ENCODE data around the gene TRIP13. TPM values are rescaled to one million over a fixed set of nuclear protein-coding genes. Genes with fewer than 3 reads are reported as not detected.

Gene TRIP13
- total RNA-seq, 1 donor: 4.0 TPM

GRCh38 chr5:946720-947625 lies 54.3 kb downstream of the TRIP13 start:
- no peaks in the 10 kb centered on the region for H3K4me1 ChIP-seq (ENCODE audit: insufficient read depth, low read length)
- no peaks in the 10 kb centered on the region for H3K36me3 ChIP-seq (ENCODE audit: insufficient read depth, low read length)
- no peak for DNase-seq (ENCODE audit: insufficient read length, low spot score, missing footprints)
- H3K27ac ChIP-seq (ENCODE audit: low read depth, low read length): no peak overlapping the region
- H3K27me3 ChIP-seq (ENCODE audit: insufficient read depth, low read length): peaks cover 76% of the 10 kb centered on the region
- H4K20me1 ChIP-seq (ENCODE audit: insufficient read depth, low read length): no peaks in the 10 kb centered on the region
- no peak overlapping the region for H3K4me3 ChIP-seq (ENCODE audit: insufficient read depth, low read length)
- no peak overlapping the region for H3K4me2 ChIP-seq (ENCODE audit: insufficient read depth, low read length)
- no peaks in the 10 kb centered on the region for H3K79me2 ChIP-seq (ENCODE audit: insufficient read depth, low read length)
- peaks cover 12% of the 10 kb centered on the region for H3K9me3 ChIP-seq (ENCODE audit: low read depth, low read length)
- TF ChIP-seq, protein P1, sequence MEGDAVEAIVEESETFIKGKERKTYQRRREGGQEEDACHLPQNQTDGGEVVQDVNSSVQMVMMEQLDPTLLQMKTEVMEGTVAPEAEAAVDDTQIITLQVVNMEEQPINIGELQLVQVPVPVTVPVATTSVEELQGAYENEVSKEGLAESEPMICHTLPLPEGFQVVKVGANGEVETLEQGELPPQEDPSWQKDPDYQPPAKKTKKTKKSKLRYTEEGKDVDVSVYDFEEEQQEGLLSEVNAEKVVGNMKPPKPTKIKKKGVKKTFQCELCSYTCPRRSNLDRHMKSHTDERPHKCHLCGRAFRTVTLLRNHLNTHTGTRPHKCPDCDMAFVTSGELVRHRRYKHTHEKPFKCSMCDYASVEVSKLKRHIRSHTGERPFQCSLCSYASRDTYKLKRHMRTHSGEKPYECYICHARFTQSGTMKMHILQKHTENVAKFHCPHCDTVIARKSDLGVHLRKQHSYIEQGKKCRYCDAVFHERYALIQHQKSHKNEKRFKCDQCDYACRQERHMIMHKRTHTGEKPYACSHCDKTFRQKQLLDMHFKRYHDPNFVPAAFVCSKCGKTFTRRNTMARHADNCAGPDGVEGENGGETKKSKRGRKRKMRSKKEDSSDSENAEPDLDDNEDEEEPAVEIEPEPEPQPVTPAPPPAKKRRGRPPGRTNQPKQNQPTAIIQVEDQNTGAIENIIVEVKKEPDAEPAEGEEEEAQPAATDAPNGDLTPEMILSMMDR (IDR thresholded peaks at IDR 0.05; ENCODE audit: extremely low read depth, low read depth, low read length): no peak
- no peak overlapping the region for H2AFZ ChIP-seq (ENCODE audit: low read length)

DNA sequence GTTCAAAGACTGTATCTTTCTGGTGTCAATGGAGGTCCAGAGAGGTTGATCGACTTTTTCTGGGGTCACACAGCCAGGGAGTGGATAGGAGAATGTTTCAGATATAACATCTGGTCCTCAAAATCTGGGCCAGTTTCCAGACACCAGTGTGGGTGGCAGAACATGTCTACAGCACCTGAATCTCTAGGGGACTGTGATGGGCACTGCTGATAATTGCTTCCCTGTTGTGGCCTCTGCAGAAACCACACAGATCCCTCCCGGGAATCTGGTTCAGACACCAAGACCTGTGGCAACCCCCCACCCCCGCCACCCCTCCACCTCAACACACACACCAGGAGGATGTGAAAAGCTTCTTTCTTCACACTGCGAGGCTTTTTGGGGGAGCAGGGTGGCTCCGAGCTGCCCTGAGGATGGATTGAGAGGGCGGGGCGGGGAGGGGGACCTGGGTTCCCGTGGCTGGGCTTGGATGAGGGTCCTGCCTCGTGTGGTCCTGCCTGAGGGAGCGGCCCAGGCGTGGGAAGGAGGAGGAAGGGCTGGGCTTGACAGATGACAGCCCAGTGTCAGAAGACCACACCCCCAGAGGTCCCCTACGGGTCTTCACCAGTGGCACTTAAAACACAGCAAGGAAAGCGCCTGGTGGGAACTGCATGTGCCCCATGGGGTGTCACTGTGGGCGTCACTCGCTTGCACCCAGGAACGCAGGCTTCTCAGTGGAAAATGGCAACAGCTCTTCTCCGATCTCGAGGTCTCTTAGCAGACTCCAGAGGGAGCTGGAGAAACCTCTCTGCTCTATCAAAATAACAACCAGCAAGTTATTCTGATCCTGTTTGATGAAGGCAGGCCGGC lies 55.2 kb downstream of the TRIP13 start:
- Histone ChIP-seq H3K36me3 (ENCODE audit: insufficient read depth, low read length) (no peaks in the 10 kb centered on the region), H3K4me1 (ENCODE audit: insufficient read depth, low read length) (no peaks in the 10 kb centered on the region), H3K4me2 (ENCODE audit: insufficient read depth, low read length) (no peak overlapping the region), H3K79me2 (ENCODE audit: insufficient read depth, low read length) (no peaks in the 10 kb centered on the region), H3K27me3 (ENCODE audit: insufficient read depth, low read length) (peaks cover 83% of the 10 kb centered on the region), H3K9me3 (ENCODE audit: low read depth, low read length) (peaks cover 12% of the 10 kb centered on the region), H4K20me1 (ENCODE audit: insufficient read depth, low read length) (no peaks in the 10 kb centered on the region), H3K27ac (ENCODE audit: low read depth, low read length) (no peak overlapping the region), H2AFZ (ENCODE audit: low read length) (no peak overlapping the region), H3K4me3 (ENCODE audit: insufficient read depth, low read length) (no peak overlapping the region)
- DNase-seq (ENCODE audit: insufficient read length, low spot score, missing footprints): no peak
- TF ChIP-seq, protein P1 (IDR thresholded peaks at IDR 0.05; ENCODE audit: extremely low read depth, low read depth, low read length): peak; percentile 17

DNA sequence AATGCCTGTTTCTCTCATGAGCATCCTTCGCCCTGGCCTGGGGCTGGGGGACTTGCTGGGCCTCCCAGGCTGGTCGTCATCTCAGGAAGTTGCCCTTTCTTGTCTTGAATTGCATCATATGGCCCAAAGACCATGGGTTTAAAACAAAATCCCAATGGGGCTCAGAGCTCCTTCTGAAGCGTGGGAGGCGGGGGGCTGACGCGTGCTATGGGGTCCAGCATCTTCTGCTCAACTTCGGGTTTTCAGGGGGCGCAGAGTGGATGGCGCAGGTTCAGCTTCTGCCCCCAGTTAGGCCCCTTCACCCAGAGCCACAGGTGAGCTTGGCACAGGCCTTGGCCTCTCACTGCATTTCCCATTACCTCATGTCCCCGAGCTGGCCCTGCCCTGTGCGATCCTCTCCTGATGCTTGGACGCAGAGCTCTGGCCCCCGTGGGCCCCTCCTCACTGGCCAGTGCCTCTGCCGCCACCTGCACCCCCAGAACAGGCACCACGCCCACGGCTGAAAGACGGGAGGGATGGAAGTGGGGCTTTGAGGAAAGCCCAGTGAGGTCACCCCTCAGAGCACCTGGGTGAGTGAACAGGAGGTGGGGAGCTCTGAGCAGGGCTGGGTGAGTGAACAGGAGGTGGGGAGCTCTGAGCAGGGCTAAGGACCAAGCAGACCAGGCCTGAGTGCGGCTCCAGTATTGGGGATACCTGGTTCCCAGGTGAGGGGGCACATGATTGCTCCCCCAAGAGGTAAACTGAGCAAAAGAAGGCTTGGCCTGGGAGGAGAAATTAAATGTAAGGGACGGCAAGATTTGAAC lies 56.0 kb downstream of the TRIP13 start:
- no peak for DNase-seq (ENCODE audit: insufficient read length, low spot score, missing footprints)
- Histone ChIP-seq H3K4me3 (ENCODE audit: insufficient read depth, low read length) (no peak overlapping the region), H3K4me2 (ENCODE audit: insufficient read depth, low read length) (no peak overlapping the region), H3K27ac (ENCODE audit: low read depth, low read length) (no peak overlapping the region), H4K20me1 (ENCODE audit: insufficient read depth, low read length) (no peaks in the 10 kb centered on the region), H3K36me3 (ENCODE audit: insufficient read depth, low read length) (no peaks in the 10 kb centered on the region), H2AFZ (ENCODE audit: low read length) (no peak overlapping the region), H3K27me3 (ENCODE audit: insufficient read depth, low read length) (peaks cover 81% of the 10 kb centered on the region), H3K79me2 (ENCODE audit: insufficient read depth, low read length) (no peaks in the 10 kb centered on the region), H3K9me3 (ENCODE audit: low read depth, low read length) (peaks cover 12% of the 10 kb centered on the region), H3K4me1 (ENCODE audit: insufficient read depth, low read length) (no peaks in the 10 kb centered on the region)
- TF ChIP-seq, protein P1 (IDR thresholded peaks at IDR 0.05; ENCODE audit: extremely low read depth, low read depth, low read length): peak; percentile 1

Measured in osteoblast (primary cell).